HFF-Myc (cell line): Measurements from ENCODE around the gene TIMP3.

Experiments used
- DNase-seq: peaks from one replicate; pipeline ENCODE4 v3.0.0-alpha.2; 2011; ENCODE audit warnings: low read depth; ENCODE audit errors: extremely low read depth
- H3K4me3 ChIP-seq: replicated peaks from 2 replicates; pipeline ENCODE4 v1.5.1; 2011; ENCODE audit warnings: low read depth, mild to moderate bottlenecking, control low read depth, low read length
- CTCF ChIP-seq: IDR thresholded peaks from 2 replicates; pipeline ENCODE4 v1.5.1; 2012; ENCODE audit warnings: mild to moderate bottlenecking, low read depth, low read length, control low read depth; ENCODE audit errors: missing control alignments

The TIMP3 gene

GRCh38 chr22:32775957-32776356 lies 25.5 kb upstream of the TIMP3 start:
- peak; percentile 56 for TF ChIP-seq CTCF
- no peak for DNase-seq
- H3K4me3 ChIP-seq = no peak overlapping the region

- H3K4me3 ChIP-seq = no peak overlapping the region
- DNase-seq = no peak
- TF ChIP-seq CTCF = no peak
Observed at GRCh38 chr22:32776397-32776796, 25.1 kb upstream of the TIMP3 start.

GRCh38 chr22:32776802-32777201 lies 24.7 kb upstream of the TIMP3 start:
- no peak for TF ChIP-seq CTCF
- DNase-seq = no peak

GRCh38 chr22:32777987-32778386 lies 23.5 kb upstream of the TIMP3 start:
- no peak for DNase-seq
- H3K4me3 ChIP-seq = no peak overlapping the region
- TF ChIP-seq CTCF = no peak

More at GRCh38 chr22:32776802-32777201, 24.7 kb upstream of the TIMP3 start:
- no peak overlapping the region for H3K4me3 ChIP-seq

- no peak overlapping the region for H3K4me3 ChIP-seq
- no peak for DNase-seq
- no peak for TF ChIP-seq CTCF
Observed at GRCh38 chr22:32780726-32781310, 20.7 kb upstream of the TIMP3 start.

GRCh38 chr22:32781695-32782094 lies 19.8 kb upstream of the TIMP3 start:
- no peak for TF ChIP-seq CTCF
- DNase-seq = no peak

More at GRCh38 chr22:32781695-32782094, 19.8 kb upstream of the TIMP3 start:
- no peak overlapping the region for H3K4me3 ChIP-seq
